SKM-1 treated with dmso at 0.1 percent for 144 hours (cell line): Measurements from ENCODE around the gene SAMD4A.

Experiments
- DNase-seq: peaks from one replicate; lab custom pipeline; 2025; ENCODE audit not compliant: unreplicated experiment; lab: John Stamatoyannopoulos, UW

SAMD4A gene, protein sequence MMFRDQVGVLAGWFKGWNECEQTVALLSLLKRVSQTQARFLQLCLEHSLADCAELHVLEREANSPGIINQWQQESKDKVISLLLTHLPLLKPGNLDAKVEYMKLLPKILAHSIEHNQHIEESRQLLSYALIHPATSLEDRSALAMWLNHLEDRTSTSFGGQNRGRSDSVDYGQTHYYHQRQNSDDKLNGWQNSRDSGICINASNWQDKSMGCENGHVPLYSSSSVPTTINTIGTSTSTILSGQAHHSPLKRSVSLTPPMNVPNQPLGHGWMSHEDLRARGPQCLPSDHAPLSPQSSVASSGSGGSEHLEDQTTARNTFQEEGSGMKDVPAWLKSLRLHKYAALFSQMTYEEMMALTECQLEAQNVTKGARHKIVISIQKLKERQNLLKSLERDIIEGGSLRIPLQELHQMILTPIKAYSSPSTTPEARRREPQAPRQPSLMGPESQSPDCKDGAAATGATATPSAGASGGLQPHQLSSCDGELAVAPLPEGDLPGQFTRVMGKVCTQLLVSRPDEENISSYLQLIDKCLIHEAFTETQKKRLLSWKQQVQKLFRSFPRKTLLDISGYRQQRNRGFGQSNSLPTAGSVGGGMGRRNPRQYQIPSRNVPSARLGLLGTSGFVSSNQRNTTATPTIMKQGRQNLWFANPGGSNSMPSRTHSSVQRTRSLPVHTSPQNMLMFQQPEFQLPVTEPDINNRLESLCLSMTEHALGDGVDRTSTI

GRCh38 chr14:54566410-54567223 is at the start of gene SAMD4A:
SAMD4A (plus strand) TSS chr14:54567128; CDS start chr14:54567917, 789 bp downstream.
- peak; percentile 39 for DNase-seq

DNA sequence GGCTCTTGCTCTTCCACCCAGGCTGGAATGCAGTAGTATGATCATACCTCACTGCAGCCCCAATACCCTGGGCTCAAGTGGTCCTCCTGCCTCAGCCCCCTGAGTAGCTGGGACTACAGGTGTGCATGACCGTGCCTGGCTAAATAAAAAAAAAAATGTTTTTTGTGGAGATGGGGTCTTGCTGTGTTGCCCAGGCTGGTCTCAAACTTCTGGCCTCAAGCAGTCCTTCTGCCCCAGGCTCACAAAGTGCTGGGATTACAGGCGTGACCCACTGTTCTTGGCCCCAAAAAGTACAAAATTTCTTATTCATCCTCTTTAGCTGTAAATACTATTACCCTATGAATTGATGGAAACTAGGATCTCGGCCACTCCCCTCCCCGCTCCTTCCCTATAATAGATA is 42.5 kb upstream of the SAMD4A start:
- no peak for DNase-seq

DNA sequence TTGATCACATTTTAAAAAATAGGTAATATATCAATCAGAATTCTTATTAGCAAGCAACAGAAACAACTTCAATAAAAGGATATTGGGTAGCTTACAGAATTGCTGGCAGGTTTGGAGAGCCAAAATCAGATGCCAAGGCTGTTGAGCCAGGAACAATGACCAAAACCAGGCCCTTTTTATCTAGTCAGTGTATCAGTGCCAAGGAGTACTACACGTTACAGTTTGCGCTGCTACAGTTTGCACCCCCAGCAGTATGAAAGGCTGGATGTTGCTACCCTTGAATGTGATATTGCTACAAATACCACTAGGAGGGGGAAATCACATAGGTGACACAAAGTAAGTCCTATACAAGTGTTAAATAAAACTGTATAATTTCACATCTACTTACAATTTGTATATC is 38.0 kb upstream of the SAMD4A start:
- no peak for DNase-seq

- DNase-seq = no peak
These were observed 37.1 kb upstream of the SAMD4A start for GRCh38 chr14:54529811-54530210.

GRCh38 chr14:54532111-54533012 is 34.6 kb upstream of the SAMD4A start:
- DNase-seq = no peak

- DNase-seq = no peak
These were observed 33.8 kb upstream of the SAMD4A start for GRCh38 chr14:54533100-54533499.

- no peak for DNase-seq
These were observed 31.8 kb upstream of the SAMD4A start for GRCh38 chr14:54535126-54535525.

GRCh38 chr14:54535646-54536045 is 31.3 kb upstream of the SAMD4A start:
- DNase-seq = no peak

DNA sequence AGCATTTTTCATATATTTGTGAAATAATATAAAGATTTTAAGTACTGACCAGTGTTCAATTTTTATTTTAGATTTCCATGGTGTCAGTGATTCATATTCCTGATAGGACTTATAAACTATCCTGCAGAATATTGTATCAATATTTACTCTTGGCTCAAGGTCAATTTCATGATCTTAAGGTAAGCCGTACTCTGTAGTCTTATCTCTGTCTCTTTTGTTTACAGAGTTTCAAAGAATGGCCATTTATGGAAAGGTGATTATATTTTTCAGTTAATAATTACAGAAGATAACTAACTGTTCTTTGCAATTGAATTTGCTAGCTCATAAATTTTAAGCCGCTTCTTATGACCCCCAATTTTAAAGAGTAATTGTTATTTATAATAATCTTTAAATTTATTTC is 29.3 kb upstream of the SAMD4A start:
- DNase-seq = no peak

- no peak for DNase-seq
These were observed 28.9 kb upstream of the SAMD4A start for GRCh38 chr14:54538055-54538454.

- DNase-seq = no peak
These were observed 19.3 kb upstream of the SAMD4A start for GRCh38 chr14:54547583-54547982.

DNA sequence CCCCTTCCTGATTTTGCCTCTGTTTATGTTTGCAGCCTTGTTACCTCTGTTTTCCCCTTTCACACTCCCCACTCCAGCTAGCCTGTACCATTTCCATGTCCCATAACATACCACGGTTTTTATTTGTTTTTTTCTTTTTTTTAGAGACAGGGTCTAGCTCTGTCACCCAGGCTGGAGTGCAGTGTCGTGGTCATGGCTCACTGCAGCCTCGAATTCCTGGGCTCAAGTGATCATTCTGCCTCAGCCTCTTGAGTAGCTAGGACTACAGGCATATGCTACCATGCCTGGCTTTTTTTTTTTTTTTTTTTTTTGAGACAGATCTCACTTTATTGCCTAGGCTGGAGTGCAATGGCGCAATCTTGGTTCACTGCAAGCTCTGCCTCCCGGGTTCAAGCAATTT is 18.4 kb upstream of the SAMD4A start:
- no peak for DNase-seq

GRCh38 chr14:54549862-54550261 is 17.1 kb upstream of the SAMD4A start:
- DNase-seq = no peak

DNA sequence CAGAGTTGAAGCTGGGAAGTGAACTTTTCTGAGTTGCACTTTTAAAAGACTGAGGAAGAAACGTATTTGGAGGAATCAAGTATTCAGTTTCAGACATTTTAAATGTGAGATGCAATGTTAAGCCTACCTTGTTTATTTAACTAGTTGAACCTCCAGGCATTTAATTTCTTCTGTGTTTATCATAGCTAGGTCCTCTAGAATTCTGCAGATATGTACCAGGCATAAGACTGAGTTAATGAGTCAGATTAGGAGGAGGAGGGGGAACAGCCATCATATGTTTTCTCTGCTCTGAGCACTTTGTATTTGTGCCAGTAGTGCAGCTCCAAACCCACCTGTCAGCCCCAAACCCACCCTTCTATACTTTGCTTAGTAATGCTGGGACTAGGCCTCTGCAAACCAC is 16.4 kb upstream of the SAMD4A start:
- DNase-seq = no peak

DNA sequence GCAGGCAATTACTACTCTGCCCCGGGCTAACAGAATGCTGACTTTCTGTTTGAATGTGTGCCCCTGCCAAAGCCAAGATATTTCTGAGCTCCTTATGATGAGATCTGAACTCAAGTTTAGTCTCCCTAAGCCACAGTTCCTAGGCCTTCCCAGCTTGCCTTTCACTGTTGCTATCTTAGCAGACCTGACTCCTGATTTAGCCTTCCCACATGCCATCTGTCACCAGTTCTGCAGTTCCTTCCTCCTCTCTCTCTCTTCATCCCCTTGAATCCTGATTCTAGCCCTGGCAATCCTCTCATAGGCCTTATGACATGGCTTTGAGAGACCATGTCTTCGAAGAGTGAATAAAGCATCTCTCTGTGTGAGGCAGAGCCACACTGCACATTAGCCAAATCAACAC is 12.5 kb upstream of the SAMD4A start:
- DNase-seq = no peak

- DNase-seq = no peak
These were observed 11.3 kb upstream of the SAMD4A start for GRCh38 chr14:54555651-54556050.

DNA sequence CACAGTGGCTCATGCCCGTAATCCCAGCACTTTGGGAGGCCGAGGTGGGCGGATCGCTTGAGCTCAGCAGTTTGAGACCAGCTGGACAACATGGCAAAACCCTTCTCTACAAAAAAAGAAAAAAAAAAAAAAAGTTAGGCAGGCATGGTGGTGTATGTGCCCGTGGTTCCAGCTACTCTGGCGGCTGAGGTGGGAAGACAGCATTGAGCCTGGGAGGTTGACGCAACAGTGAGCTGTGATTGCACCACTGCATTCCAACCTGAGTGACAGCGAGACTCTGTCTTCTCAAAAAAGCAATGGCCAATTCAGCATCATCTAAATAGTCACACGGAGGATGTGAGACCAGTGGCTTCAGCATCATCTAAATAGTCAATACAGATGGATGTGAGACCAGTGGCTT is 10.4 kb upstream of the SAMD4A start:
- DNase-seq = no peak

GRCh38 chr14:54562334-54562733 is 4.6 kb upstream of the SAMD4A start:
- no peak for DNase-seq

- no peak for DNase-seq
These were observed 2.7 kb upstream of the SAMD4A start for GRCh38 chr14:54564071-54564867.
